Esophagus muscularis mucosa (tissue), 4 donors: Measurements from ENCODE around the gene IDE.

ENCODE experiments used
- CTCF ChIP-seq, 3 experiments: fragments of 200-600 bp in 2 of 3; fragments of 450-650 bp in 1 of 3; sonication (generic) in 2 of 3; IDR thresholded peaks; one replicate each; pipeline ENCODE4 v1.5.1; 2017 to 2019; ENCODE audit warnings: antibody characterized with exemption in 3 of 3, mild to moderate bottlenecking in 2 of 3, moderate library complexity in 1 of 3
- EP300 ChIP-seq: sonication (generic); formaldehyde crosslinking; IDR thresholded peaks from one replicate; pipeline ENCODE4 v1.6.1; 2017; ENCODE audit warnings: antibody characterized with exemption
- POLR2A ChIP-seq: fragments of 450-650 bp; IDR thresholded peaks from one replicate; pipeline ENCODE4 v1.6.1; 2017; ENCODE audit warnings: antibody characterized with exemption, moderate library complexity, mild to moderate bottlenecking, low read depth
- POLR2AphosphoS5 ChIP-seq, 2 donors: sonication (generic); formaldehyde crosslinking; IDR thresholded peaks; one replicate each; pipeline ENCODE4 v1.6.1; 2017; ENCODE audit warnings: antibody characterized with exemption in 2 of 2

- TF ChIP-seq CTCF (IDR thresholded peaks at IDR 0.05), result no peak
- no peak for TF ChIP-seq POLR2A
- TF ChIP-seq EP300, result no peak
- TF ChIP-seq POLR2AphosphoS5 (IDR thresholded peaks at IDR 0.05), result no peak
Observed at GRCh38 chr10:92434385-92434784, 139.5 kb downstream of the IDE start.
